ENCODE measurements around the gene BIRC7. TPM values are rescaled to one million over a fixed set of nuclear protein-coding genes. Genes with fewer than 3 reads are reported as not detected.

The BIRC7 gene
- total and polyA plus RNA-seq, 2 donors from 2014 or later, result 0.30 to 4.0 TPM

DNA sequence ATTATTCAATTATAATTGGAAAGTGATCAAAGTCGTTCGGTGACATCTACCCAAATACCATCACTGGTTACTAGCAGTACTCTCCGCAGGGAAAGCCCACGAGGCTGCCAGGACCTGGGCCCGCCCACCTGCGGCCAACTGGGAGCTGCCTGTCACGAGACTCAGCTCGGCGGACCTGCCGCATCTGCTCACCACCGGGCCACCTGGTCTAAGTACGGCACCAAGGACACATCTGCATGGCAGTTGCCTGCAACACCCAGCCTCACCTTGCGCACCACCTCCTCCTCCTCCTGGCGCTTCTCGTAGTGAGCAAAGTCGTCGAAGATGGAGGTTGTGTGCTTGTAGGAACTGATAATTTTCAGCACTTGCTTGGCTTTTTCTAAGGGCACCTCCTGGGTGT is 33.7 kb upstream of the BIRC7 start:
- Histone ChIP-seq H3K4me3 (ENCODE audit: low read length in 3 of 3) (no peak overlapping the region), H3K9me3 (ENCODE audit: control insufficient read depth in 2 of 3, insufficient read depth in 1 of 3, low read length in 3 of 3) (no peaks in the 10 kb centered on the region), H3K9ac (ENCODE audit: low read length in 3 of 3) (no peak overlapping the region), H3K27ac (ENCODE audit: low read depth in 2 of 2, low read length in 2 of 2) (no peak overlapping the region), H3K36me3 (ENCODE audit: control insufficient read depth in 2 of 3, insufficient read depth in 3 of 3, low read length in 3 of 3) (peaks cover 4 to 41% (median 22%) of the 10 kb centered on the region in 3 donors), H3K4me1 (ENCODE audit: control insufficient read depth in 2 of 3, insufficient read depth in 2 of 3, low read depth in 1 of 3, low read length in 3 of 3) (peaks cover 0 to 15% (median 14%) of the 10 kb centered on the region in 3 donors), H3K27me3 (ENCODE audit: control insufficient read depth, insufficient read depth, low read length) (no peaks in the 10 kb centered on the region)
- TF ChIP-seq CTCF (IDR thresholded peaks at IDR 0.05; ENCODE audit: borderline replicate concordance, extremely low read depth, insufficient read depth), result no peak
- no peak for FAIRE-seq
- intact Hi-C loops (cut with DNase I), result no loop called here
- DNase-seq, result peak in 1 of 5 donors; percentile 64

DNA sequence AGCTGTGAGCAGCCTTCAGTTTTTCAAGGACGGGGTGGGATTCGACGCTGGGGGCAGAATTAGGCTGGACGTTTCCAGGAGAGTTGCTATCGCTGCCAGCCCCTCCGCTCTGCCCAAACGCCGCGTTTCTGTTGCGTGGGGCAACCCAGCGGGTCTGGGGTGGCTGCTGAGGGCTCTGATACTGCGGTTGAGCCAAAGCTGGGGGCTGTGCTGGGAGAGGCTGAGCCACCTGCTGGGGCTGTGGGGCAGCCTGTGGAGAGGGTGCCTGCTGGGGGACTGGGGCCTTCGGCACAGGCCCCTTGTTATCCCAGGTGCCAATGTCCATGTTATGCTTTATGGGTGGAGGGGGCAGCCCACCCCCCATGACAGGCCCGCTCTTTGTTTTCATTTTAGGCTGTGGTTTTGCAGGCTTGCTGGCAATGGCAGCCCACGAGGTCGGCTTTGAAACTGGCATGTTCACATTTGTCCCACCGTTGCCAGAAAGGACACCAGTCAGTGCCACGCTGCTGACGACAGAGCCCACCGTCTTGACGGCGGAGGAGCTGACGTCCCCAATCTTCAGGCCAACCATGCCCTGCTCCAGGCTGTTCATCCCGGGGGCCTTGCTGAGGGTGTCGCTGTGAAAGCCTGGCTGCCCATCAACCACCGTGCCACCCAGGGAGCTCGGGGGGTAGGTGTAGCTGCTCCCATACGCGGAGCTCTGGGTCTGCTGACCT is 32.7 kb upstream of the BIRC7 start:
- Histone ChIP-seq H3K4me1 (ENCODE audit: control insufficient read depth in 2 of 3, insufficient read depth in 2 of 3, low read depth in 1 of 3, low read length in 3 of 3) (peaks cover 0 to 11% (median 6%) of the 10 kb centered on the region in 3 donors), H3K9ac (ENCODE audit: low read length in 3 of 3) (no peak overlapping the region), H3K27me3 (ENCODE audit: control insufficient read depth, insufficient read depth, low read length) (no peaks in the 10 kb centered on the region), H3K36me3 (ENCODE audit: control insufficient read depth in 2 of 3, insufficient read depth in 3 of 3, low read length in 3 of 3) (peaks cover 4 to 41% (median 22%) of the 10 kb centered on the region in 3 donors), H3K27ac (ENCODE audit: low read depth in 2 of 2, low read length in 2 of 2) (no peak overlapping the region), H3K9me3 (ENCODE audit: control insufficient read depth in 2 of 3, insufficient read depth in 1 of 3, low read length in 3 of 3) (no peaks in the 10 kb centered on the region), H3K4me3 (ENCODE audit: low read length in 3 of 3) (no peak overlapping the region)
- intact Hi-C loops (cut with DNase I), result no loop called here
- TF ChIP-seq CTCF (IDR thresholded peaks at IDR 0.05; ENCODE audit: borderline replicate concordance, extremely low read depth, insufficient read depth), result no peak
- FAIRE-seq (no peak), DNase-seq (peak in 1 of 5 donors; percentile 54)

DNA sequence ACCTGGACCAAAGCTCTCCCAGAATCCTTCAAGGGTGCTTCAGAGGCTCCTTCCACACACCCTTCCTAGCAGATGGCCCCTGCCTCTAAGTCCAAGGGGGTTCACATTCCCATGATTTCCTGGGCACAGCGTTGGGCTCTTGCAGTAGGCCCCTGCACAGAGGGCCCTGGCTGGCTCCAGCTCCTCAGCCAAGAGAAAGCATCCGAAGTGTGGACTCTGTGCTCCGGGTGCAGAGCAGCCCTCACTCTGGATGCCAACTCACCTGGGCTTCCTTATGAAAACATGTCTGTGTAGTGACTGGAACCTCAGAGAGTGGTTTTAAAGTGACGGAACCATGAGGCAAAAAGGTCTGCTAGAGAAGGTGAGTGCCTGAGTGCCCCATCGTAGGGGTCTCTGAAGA is 31.3 kb upstream of the BIRC7 start:
- H3K4me1 ChIP-seq (ENCODE audit: control insufficient read depth in 2 of 3, insufficient read depth in 2 of 3, low read depth in 1 of 3, low read length in 3 of 3), result peaks cover 0 to 4% (median 3%) of the 10 kb centered on the region in 3 donors
- H3K4me3 ChIP-seq (ENCODE audit: low read length in 3 of 3), result no peak overlapping the region
- H3K27ac ChIP-seq (ENCODE audit: low read depth in 2 of 2, low read length in 2 of 2), result no peak overlapping the region
- H3K9ac ChIP-seq (ENCODE audit: low read length in 3 of 3), result no peak overlapping the region
- peak in 1 of 5 donors; percentile 38 for DNase-seq
- FAIRE-seq, result no peak
- H3K27me3 ChIP-seq (ENCODE audit: control insufficient read depth, insufficient read depth, low read length), result no peaks in the 10 kb centered on the region
- peaks cover 7 to 51% (median 32%) of the 10 kb centered on the region in 3 donors for H3K36me3 ChIP-seq (ENCODE audit: control insufficient read depth in 2 of 3, insufficient read depth in 3 of 3, low read length in 3 of 3)
- intact Hi-C loops (cut with DNase I), result no loop called here
- H3K9me3 ChIP-seq (ENCODE audit: control insufficient read depth in 2 of 3, insufficient read depth in 1 of 3, low read length in 3 of 3), result no peaks in the 10 kb centered on the region
- no peak for TF ChIP-seq CTCF (IDR thresholded peaks at IDR 0.05; ENCODE audit: borderline replicate concordance, extremely low read depth, insufficient read depth)
